Keratinocyte (primary cell): ENCODE data around the gene FAM114A1.

Experiments used
- EZH2 ChIP-seq: IDR thresholded peaks from one replicate; pipeline ENCODE4 v1.6.1; 2012; ENCODE audit warnings: inconsistent platforms, mild to moderate bottlenecking, low read length, moderate library complexity
- TF ChIP-seq, protein P1 (sequence below), 3 experiments: IDR thresholded peaks in 1 of 3; conservative IDR thresholded peaks in 1 of 3; optimal IDR thresholded peaks in 1 of 3; 2 replicates in 2 of 3; 3 replicates in 1 of 3; pipeline versions ENCODE3 to v1.5.1; 2011; ENCODE audit warnings: low read length in 3 of 3, mild to moderate bottlenecking in 3 of 3, moderate library complexity in 2 of 3, control low read depth in 1 of 3, inconsistent platforms in 1 of 3; ENCODE audit not compliant: insufficient read depth in 2 of 3; ENCODE audit errors: extremely low read depth in 1 of 3

DNA sequence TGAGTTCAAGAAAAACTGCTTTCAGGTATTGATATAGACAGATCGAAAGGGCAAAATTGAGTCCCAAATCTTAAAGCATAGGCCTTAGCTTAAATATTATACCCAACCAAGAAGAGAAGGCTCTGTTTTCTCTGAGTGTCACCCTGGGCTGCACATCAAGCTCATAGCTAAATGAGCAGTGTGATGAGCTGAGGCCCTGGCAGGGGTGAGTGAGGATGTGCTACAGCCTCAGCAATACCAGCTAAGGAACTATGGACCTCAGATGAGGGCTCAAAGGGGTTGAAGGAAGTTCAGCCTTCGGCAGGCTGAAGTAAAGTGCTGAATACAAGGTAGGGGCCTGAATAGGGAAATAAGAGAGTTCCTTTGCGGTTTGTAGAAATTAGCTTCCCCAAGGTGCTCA lies 79.3 kb downstream of the FAM114A1 start:
- TF ChIP-seq, protein P1, sequence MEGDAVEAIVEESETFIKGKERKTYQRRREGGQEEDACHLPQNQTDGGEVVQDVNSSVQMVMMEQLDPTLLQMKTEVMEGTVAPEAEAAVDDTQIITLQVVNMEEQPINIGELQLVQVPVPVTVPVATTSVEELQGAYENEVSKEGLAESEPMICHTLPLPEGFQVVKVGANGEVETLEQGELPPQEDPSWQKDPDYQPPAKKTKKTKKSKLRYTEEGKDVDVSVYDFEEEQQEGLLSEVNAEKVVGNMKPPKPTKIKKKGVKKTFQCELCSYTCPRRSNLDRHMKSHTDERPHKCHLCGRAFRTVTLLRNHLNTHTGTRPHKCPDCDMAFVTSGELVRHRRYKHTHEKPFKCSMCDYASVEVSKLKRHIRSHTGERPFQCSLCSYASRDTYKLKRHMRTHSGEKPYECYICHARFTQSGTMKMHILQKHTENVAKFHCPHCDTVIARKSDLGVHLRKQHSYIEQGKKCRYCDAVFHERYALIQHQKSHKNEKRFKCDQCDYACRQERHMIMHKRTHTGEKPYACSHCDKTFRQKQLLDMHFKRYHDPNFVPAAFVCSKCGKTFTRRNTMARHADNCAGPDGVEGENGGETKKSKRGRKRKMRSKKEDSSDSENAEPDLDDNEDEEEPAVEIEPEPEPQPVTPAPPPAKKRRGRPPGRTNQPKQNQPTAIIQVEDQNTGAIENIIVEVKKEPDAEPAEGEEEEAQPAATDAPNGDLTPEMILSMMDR (optimal IDR thresholded peaks at IDR 0.05 in 1 of 3, IDR thresholded peaks at IDR 0.05 in 1 of 3, conservative IDR thresholded peaks at IDR 0.05 in 1 of 3; ENCODE audit: extremely low read depth in 1 of 3, insufficient read depth in 2 of 3, low read length in 3 of 3) = no peak
- TF ChIP-seq EZH2 = no peak
